Transverse colon (tissue), 4 donors: Measurements from ENCODE around the gene STK32C. TPM values are rescaled to one million over a fixed set of nuclear protein-coding genes. Genes with fewer than 3 reads are reported as not detected.
"Not testable (repeated sequence)": the region's sequence is repeated elsewhere in the genome, so short reads cannot be mapped to it uniquely, and the experiment has no call there.

ENCODE experiments used
- DNase-seq: peaks from one replicate; pipeline ENCODE4 v3.0.0-alpha.2; 2019
- H3K27ac ChIP-seq, 4 donors: fragments of 200-600 bp; sonication (generic); 2 replicates each; pipeline ENCODE4 v1.5.1; 2016 to 2018; ENCODE audit warnings: inconsistent platforms in 4 of 4
- H3K27me3 ChIP-seq: fragments of 200-600 bp; sonication (generic); 2 replicates; pipeline ENCODE4 v1.5.1; 2017; ENCODE audit warnings: inconsistent platforms
- H3K36me3 ChIP-seq, 4 donors: fragments of 200-600 bp; sonication (generic); 2 replicates each; pipeline ENCODE4 v1.5.1; 2017 to 2019; ENCODE audit warnings: inconsistent platforms in 4 of 4
- H3K4me1 ChIP-seq, 4 donors: fragments of 200-600 bp; sonication (generic); 2 replicates each; pipeline ENCODE4 v1.5.1; 2017 to 2020; ENCODE audit warnings: inconsistent platforms in 4 of 4
- H3K4me3 ChIP-seq, 4 donors: fragments of 200-600 bp; sonication (generic); 1 replicate in 1 of 4; 2 replicates in 3 of 4; pipeline versions ENCODE4 v1.5.1 to v1.6.1; 2017 to 2019; ENCODE audit warnings: inconsistent platforms in 4 of 4
- H3K9me3 ChIP-seq, 2 donors: fragments of 200-600 bp; sonication (generic); 2 replicates each; pipeline ENCODE4 v1.5.1; 2017 to 2019; ENCODE audit warnings: inconsistent platforms in 2 of 2
- CTCF ChIP-seq, 5 experiments: fragments of 200-600 bp in 3 of 5; fragments of 450-650 bp in 2 of 5; sonication (generic) in 3 of 5; IDR thresholded peaks; 1 replicate in 2 of 5; 2 replicates in 3 of 5; pipeline ENCODE4 v1.5.1; 2016 to 2017; ENCODE audit warnings: antibody characterized with exemption in 5 of 5, inconsistent platforms in 3 of 5, mild to moderate bottlenecking in 2 of 5, moderate library complexity in 1 of 5
- EP300 ChIP-seq: sonication (generic); formaldehyde crosslinking; IDR thresholded peaks from one replicate; pipeline ENCODE4 v1.6.1; 2017; ENCODE audit warnings: antibody characterized with exemption, low read depth
- POLR2A ChIP-seq: fragments of 450-650 bp; IDR thresholded peaks from one replicate; pipeline ENCODE4 v1.6.1; 2016; ENCODE audit warnings: antibody characterized with exemption, mild to moderate bottlenecking, moderate library complexity
- POLR2AphosphoS5 ChIP-seq, 3 donors: sonication (generic); formaldehyde crosslinking; IDR thresholded peaks; one replicate each; pipeline ENCODE4 v1.6.1; 2016; ENCODE audit warnings: antibody characterized with exemption in 3 of 3
- WGBS, 2 donors: methylation state at CpG; one replicate each; pipeline ENCODE4 v1.1.5; 2018; ENCODE audit warnings: low coverage in 1 of 2; 5-methylcytosine and 5-hydroxymethylcytosine counted together
- in situ Hi-C, 4 donors: fragments of 200-750 bp; cut with MboI; loops; one replicate each; pipeline versions ENCODE4 v1.15.0 to v1.15.1; 2017; ENCODE audit warnings: low sequenced_read_pairs in 3 of 4, low pct_ligation_motif_present in 1 of 4, low pct_unique_long_range_greater_than_20kb in 1 of 4
- intact Hi-C: fragments of 100-400 bp; cut with DNase I; formaldehyde crosslinking; loops from one replicate; pipeline ENCODE4 v1.15.1; 2023; ENCODE audit warnings: low total_unique reads
- total RNA-seq, 4 donors: library from RNA; depleted of rRNA; stranded (reverse); fragments of >200 nt; gene quantifications; one replicate each; pipeline ENCODE4 v1.1.0, GENCODE V29; 2016

The STK32C gene
- total RNA-seq, 4 donors from 2014 or later = 2.2 to 7.8 (median 3.7) TPM; not detected in 1

GRCh38 chr10:132354356-132355094, 46.8 kb upstream of the STK32C start:
- Histone ChIP-seq H3K27ac (no peak overlapping the region), H3K4me3 (no peak overlapping the region), H3K9me3 (no peaks in the 10 kb centered on the region), H3K4me1 (no peaks in the 10 kb centered on the region), H3K27me3 (no peaks in the 10 kb centered on the region), H3K36me3 (no peaks in the 10 kb centered on the region)
- no peak for DNase-seq
- in situ Hi-C loops (no loop called here), intact Hi-C loops (loop anchor here (5.0 kb wide), 1 partner anchor 132 kb away; no protein-coding TSS in a partner anchor)
- TF ChIP-seq POLR2A = no peak
- TF ChIP-seq EP300 = no peak
- TF ChIP-seq POLR2AphosphoS5 (IDR thresholded peaks at IDR 0.05) = no peak
- no peak for TF ChIP-seq CTCF (IDR thresholded peaks at IDR 0.05)
- WGBS, 2 donors = 87 to 92% methylated on average over 12 to 32 of the region's 32 CpGs

GRCh38 chr10:132353456-132354355, 46.0 kb upstream of the STK32C start:
- no peak for TF ChIP-seq POLR2AphosphoS5 (IDR thresholded peaks at IDR 0.05)
- Histone ChIP-seq H3K9me3 (no peaks in the 10 kb centered on the region), H3K27me3 (no peaks in the 10 kb centered on the region), H3K36me3 (no peaks in the 10 kb centered on the region), H3K4me1 (no peaks in the 10 kb centered on the region), H3K4me3 (no peak overlapping the region), H3K27ac (no peak overlapping the region)
- in situ Hi-C loops = no loop called here
- intact Hi-C loops = loop anchor here (5.0 kb wide), 1 partner anchor 131 kb away; no protein-coding TSS in a partner anchor
- 88% methylated on average over 20 of the region's 20 CpGs; no CpG with 5 or more reads in 1 of the 2 donors for WGBS, 2 donors
- no peak for DNase-seq

GRCh38 chr10:132352462-132353308, 44.9 kb upstream of the STK32C start:
- H3K9me3 ChIP-seq, H3K4me3 ChIP-seq, in situ Hi-C loops, H3K27me3 ChIP-seq, H3K27ac ChIP-seq, H3K4me1 ChIP-seq, H3K36me3 ChIP-seq: not testable (repeated sequence)
- peak; percentile 77 to 83 (median 80) for TF ChIP-seq CTCF (IDR thresholded peaks at IDR 0.05)
- intact Hi-C loops = loop anchor here (5.0 kb wide), 1 partner anchor 130 kb away; no protein-coding TSS in a partner anchor
- 44% methylated on average over 31 of the region's 44 CpGs; no CpG with 5 or more reads in 1 of the 2 donors for WGBS, 2 donors
- peak; percentile 81 for DNase-seq

- no peaks in the 10 kb centered on the region for H3K9me3 ChIP-seq
- intact Hi-C loops (loop anchor here (5.0 kb wide), 1 partner anchor 129 kb away; no protein-coding TSS in a partner anchor), in situ Hi-C loops (no loop called here)
- no peaks in the 10 kb centered on the region for H3K36me3 ChIP-seq
- no peaks in the 10 kb centered on the region for H3K4me1 ChIP-seq
- no peaks in the 10 kb centered on the region for H3K27me3 ChIP-seq
- WGBS, 2 donors = 89% methylated on average over 22 of the region's 25 CpGs; no CpG with 5 or more reads in 1 of the 2 donors
- DNase-seq = no peak
- H3K4me3 ChIP-seq = no peak overlapping the region
- H3K27ac ChIP-seq = no peak overlapping the region
- TF ChIP-seq CTCF (IDR thresholded peaks at IDR 0.05) = no peak
- no peak for TF ChIP-seq POLR2AphosphoS5 (IDR thresholded peaks at IDR 0.05)
- no peak for TF ChIP-seq POLR2A
- TF ChIP-seq EP300 = no peak
Measured at GRCh38 chr10:132351611-132352010, 43.9 kb upstream of the STK32C start.
